ENCODE data around the gene CTNNA3. TPM values are rescaled to one million over a fixed set of nuclear protein-coding genes. Genes with fewer than 3 reads are reported as not detected.

The CTNNA3 gene
- total RNA-seq, 1 experiment from 2014 or later = not detected

DNA sequence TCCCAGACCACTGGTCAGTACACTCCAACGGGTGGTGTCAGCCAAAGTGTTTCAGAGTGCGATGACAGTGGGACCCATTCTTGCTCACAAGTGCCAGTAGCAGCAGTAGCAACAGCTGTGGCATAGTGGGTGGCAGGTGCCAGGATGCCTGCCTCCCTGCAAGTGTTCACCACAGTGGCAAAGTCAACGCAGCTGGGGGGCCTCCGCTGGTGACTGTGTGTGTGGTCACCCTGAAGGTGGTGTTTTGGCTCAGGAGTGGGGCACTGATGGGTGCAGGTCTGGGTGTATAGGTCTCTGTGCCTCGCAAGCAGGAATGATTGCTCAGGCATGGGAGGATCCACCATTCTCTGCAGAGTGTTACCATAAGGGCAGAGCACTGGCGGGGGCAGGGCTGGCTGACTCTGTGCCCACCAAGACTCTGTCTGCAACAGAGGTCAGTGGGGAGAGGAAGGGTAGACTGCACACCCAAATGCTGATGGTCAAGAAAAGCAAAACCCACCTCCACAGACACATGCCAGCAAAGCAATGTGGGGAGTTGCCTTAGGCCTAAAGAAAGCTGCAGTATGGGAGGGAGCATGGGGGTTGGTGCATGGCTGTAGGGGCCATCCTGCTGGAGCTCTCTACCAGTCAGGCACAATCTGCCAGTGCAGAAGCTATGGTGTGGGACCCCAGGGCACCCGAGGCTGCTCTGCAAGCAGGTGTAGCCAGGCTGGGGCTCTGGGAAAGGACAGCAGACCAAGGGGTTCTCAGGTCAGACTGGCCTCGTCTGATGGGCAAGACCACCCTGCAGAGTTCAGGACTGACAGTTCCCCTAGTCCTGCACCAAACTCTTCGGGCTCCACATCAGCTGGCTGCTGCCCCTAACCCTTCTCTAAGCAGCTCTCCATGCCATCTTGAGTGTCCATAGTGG is 368.1 kb downstream of the CTNNA3 start:
- DNase-seq (ENCODE audit: low read depth) = no peak

DNA sequence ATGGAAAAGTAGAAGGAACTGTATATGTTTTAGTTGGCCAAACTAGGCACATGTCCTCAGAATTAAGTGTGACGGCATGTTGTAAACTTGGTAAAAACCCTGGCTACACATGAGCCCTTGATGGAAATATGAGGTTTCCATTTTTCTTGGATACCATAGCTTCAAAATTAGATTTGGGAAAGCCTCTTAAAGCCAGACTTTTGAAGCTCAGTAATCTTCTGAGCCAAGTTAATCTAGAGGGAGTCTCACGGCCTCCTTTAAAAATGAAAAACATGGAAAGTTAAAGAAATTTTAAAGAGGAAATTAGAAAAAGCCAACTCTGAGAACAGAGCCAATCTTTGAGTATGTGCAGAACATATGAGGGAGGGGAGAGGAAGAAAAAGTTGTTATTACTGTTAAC is 376.0 kb downstream of the CTNNA3 start:
- no peak for DNase-seq (ENCODE audit: low read depth)

DNA sequence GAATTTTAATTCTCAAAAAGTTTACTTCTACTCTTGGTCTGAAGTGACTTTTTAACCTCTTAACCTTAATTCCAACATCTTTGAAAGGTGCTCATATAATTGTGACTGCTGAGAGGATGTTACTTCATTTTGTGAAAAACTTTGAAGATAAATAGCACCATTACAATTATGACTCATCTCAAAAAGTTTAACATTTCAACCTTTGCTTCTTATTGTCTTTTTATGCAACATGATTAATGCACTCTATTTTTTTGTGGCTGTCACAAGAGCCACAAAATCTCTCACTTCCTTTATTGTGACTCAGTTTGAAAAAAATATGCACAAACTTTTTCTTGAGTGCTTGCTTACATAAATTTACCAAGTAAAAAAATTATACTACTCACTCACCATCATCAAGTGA is 387.1 kb downstream of the CTNNA3 start:
- no peak for DNase-seq (ENCODE audit: low read depth)

DNA sequence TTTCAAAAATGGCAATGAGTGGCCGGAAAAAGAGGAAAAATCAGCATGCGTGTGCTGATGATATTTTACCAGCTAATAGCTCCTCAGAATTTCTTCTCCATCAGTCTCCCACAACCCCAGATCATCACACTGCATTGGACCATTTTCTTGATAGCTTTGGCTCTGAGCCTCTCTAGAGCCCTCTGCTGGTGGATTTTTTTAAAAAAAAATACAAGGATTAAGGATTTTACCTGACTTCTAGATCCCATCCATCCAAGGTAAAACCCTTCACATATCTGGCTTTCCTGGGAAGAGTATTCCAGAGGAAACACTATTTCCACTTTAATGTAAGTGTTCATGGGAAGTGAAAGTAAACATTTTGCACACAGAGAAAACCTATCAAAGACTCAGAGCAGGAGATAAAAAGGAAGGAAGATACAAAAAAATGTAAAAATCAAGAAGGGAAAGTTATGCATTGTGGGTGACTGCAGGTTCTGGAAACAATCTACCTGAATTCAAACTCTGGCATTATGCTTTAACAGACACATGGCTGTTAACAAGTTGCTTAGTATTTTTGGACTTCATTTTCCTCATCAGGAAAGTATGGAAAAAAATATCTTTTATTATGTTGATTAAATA is 389.3 kb downstream of the CTNNA3 start:
- DNase-seq (ENCODE audit: low read depth) = no peak

DNA sequence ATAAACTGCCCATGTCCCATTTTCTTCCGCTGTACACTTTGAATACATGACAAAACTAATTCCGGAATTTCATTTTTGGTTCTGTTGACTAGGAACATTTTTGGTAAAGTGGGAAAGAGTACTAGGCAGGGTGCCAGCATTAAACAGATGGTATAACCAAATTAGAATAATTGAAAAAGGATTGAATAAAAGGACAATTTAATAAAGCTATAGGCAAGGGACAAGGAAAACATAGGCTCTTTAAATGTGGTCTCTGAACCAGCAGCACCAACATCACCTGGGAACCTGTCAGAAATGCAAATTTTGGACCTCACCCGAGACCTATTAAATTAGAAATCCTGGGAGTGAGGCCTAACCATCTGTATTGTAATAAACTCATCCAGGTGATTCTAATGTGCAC is 393.3 kb downstream of the CTNNA3 start:
- no peak for DNase-seq (ENCODE audit: low read depth)

DNA sequence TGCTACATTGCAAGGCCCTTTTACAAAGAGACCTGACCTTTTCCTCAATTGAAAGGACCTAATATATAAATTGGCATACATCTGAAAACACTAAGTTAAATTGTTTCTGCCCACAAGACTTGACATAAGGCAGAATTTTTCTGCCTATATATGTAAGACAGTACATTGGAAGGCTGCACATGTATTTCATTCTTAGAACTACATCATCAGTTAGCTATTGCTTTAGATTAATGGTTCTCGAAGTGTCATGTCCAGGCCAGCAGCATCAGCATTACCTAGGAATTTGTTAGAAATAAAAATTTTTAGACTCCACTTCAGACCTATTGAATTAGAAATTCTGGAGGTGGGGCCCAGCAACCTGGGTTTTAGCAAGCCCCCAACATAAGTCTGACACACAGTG is 396.2 kb downstream of the CTNNA3 start:
- DNase-seq (ENCODE audit: low read depth) = no peak

DNA sequence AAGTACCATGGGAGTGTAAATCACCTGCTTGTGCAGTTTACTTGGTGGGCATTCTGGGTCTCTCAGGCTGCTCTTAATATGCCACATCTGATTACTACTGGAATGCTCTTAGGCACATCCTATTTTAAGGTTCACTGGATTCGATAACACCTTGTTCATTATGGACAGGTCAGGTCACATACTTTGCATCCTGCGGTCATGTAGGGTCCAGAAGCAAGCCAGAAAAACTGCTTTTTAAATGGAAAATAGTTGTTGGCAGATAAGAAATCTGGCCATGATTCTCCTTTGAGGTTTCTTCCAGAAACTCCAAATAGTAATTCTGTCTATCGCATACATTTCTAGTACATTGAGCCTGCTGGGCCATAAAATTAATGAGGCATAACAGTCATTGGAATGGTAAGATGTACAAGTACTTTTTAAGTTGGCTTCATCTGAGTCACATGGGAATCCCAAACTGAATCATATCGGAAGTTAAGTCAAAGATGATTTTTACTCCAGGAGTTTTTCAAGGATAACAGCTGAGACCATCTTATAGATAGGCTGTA is 398.3 kb downstream of the CTNNA3 start:
- no peak for DNase-seq (ENCODE audit: low read depth)

DNA sequence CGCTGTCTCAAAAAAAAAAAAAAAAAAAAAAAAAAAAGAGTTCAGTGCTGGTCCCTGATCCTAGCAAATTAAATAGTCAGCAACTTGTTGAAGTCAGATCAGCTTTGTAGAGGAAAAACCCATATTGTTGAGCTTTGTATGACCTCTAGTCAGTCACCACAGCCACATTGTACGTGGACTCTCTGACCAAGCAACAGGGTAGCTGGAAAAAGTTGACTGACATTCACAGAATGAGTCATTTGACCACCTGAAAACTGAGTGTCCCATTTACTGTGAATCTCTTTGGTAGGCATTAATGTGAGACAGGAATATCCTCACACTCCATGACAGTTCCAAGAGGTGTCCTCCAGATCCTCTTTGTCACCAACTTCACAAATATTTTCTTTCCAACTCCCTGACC is 399.1 kb downstream of the CTNNA3 start:
- no peak for DNase-seq (ENCODE audit: low read depth)

DNA sequence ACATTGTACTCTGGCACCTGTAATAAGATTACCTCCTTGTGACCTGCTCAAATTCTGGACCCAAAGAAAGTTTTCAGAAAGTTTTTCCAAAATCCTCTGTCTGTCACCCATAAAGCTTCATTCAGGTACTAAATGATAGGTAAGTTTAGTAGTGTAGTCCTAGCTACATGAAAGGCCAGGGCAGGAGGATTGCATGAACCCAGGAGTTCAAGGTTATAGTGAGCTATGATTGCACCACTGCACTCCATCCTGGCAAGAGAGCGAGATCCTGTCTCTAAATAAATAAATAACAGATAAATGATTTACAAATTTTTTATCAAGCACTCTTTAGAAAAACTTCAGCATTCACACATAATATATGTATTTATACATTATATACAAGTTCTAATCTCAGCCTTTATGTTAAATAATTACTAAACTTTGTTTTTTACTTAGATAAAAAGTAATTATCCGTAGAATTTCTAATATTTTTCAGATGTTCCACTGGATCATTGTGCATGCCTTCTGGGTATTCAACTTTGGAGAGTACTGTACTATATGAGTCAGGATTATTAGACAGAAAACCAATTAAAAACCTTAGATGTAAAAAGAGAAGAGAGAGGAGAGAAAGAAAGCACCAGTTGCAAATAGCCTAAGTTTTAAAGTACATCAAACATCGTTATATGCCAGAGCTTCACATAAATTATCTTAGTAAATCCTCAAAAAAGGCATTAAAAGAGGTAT is 407.1 kb downstream of the CTNNA3 start:
- DNase-seq (ENCODE audit: low read depth) = no peak

DNA sequence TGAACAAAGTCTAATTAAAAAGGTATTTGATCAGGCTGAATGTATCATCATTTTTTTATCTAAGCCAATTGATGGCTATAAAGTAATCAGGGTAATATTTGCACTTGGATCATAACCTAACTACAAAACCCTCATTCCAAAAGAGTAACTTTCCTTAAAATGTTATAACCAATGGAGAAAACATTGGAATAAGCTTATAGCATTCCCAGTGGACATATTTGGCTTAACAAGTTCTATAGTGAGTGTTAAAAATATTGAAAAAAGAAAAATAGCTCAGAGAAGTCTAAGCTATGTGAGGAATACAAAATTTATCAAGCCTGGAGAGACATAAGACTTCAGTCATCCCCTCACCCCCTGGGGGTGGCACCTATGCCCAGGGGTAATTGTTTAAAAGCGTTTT is 411.4 kb downstream of the CTNNA3 start:
- no peak for DNase-seq (ENCODE audit: low read depth)

DNA sequence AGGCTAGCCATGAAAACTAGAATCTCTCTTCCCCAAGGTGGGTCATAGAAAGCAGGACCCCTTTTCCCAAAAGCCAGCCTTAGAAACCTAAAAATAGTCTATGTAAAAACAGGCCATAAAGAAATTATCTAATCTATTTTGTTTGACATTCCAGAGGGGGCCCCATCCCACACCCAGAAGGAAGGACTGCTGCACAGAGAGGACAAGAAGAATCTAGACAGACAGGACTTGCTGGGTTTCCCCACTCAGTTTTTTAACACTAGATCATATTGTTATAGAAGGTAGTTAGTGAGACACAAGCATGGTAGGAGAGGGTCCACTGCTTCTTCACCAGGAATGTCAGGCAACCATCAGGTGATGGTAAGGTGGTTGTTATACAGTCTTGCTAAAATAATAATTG is 413.1 kb downstream of the CTNNA3 start:
- no peak for DNase-seq (ENCODE audit: low read depth)

DNA sequence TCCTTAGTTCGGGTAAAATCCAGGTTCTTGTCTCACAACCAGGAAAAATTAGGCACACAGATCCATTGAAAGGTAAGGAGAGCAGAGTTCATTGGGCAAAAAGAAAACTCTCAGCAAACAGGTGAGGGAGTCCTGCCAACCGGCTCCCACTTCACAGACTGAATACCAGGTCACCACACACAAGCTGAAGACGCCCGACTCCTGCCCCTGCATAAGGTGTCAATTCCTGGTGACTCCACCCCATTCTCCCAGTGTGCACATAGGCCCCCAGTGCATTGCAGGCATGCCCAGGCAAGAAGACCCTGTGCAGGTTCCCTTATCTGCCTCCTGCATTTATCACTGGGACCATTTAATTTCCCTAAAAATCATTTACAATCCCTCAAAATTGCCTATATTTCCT is 415.6 kb downstream of the CTNNA3 start:
- no peak for DNase-seq (ENCODE audit: low read depth)

DNA sequence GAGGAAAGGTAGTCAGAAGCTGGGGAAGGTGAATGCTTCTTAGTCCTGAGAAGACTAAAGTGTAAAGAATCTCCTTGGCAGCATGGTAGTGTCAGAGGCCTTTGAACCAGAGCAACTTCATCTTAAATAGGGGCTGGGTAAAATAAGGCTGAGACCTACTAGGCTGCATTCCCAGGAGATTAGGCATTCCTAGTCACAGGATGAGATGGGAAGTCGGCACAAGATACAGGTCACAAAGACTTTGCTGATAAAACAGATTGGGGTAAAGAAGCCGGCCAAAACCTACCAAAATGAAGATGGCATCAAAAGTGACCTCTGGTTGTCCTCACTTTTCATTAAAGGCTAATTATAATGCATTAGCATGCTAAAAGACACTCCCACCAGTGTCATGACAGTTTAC is 418.6 kb downstream of the CTNNA3 start:
- DNase-seq (ENCODE audit: low read depth) = no peak

DNA sequence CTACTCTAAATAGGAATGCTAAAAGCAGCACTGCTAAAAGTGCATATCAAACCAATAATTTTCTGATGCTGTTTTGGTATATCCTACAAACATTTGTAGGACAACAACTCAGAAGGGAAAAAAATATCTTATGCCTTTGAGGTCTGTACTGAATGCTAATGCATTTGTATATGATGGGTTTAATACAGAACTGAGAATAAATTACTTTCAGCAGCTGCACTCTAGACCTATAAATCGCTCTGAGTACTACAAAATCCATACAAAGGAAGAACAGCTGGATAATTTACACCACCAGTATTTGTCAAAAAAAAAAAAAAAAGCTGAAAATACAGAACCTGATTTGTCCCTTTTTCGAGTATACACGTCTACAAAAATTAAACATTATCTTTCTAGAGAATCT is 426.2 kb downstream of the CTNNA3 start:
- no peak for DNase-seq (ENCODE audit: low read depth)

DNA sequence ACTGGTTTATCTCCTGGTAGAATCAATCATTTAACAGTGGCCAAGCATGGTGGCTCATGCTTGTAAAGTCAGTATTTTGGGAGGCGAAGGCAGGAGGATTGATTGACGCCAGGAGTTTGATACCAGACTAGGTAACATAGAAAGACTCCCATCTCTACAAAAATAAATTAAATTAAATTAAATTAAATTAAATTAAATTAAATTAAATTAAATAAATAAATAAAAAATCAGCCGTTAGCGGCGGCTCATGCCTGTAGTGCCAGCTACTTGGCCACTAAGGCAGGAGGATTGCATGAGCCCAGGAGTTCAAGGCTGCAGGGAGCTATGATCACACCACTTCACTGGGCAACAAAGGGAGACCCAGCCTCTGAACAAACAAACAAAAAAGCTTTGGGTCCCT is 427.8 kb downstream of the CTNNA3 start:
- no peak for DNase-seq (ENCODE audit: low read depth)

DNA sequence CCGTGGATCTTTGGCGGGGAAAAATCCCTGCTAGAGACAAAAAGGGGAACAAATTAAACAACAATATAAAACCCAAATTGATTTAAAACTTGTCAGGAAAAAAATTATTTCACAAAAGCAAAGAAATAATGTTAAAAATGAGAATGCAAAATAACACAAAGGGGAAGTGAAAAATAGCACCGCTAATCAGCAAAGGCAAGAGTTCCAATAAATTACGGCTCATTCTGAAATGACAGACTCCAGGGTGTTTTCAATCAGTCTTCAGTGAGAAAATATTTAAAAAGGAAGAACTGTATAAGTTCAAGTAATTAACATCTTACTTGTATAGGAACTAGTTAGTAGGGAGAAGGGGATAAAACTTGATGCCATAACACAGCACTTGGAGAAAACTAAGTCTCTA is 433.3 kb downstream of the CTNNA3 start:
- DNase-seq (ENCODE audit: low read depth) = no peak

DNA sequence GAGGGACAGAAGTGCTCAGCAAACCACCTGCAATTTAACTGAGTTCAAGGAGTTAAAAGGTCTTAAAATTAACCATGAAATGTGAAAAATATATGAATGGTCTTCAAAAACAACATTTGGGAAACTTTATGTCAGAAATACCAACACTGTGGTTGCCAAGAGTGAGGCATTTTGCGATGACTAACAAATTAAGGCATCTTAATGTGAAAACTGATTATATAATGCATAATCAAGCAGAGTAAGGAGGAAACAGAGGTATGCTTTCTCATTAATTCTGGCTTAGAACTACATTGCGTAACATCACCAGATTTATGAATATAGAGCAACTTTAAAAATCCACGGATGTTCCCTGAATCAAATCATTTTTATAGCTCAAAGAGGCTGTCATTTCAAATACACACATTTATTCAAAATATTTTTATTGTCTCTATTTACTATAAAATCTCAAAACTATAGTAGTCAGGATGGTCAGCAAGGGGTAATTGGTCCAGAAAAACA is 434.6 kb downstream of the CTNNA3 start:
- DNase-seq (ENCODE audit: low read depth) = no peak

DNA sequence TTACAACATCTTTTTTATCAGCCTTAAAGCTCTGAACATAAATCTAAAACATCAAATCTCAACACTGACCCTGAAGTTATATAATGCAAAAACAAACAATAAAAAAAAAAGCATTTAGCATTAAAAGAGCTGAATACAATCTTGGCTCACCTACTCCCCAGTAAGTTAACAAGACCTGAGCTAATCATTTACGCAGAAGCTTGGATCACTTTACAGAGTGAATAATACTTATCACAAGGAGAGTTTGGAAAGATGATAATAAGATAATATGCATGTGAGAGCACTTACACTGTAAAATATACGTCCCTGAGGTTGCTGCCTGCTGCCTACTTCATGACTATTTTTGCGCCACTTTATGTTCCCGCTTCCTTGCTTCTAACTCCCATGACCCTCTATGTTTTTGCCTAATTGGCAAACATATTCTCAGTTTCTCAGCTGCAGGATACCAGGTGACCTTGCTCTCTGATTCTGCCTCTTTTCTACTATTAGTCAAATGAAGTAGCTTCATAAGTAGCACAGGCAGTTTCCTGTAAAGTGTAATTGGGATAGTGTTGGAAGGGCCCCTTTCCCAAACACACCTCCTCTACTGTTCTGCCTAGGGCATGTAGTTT is 436.6 kb downstream of the CTNNA3 start:
- no peak for DNase-seq (ENCODE audit: low read depth)

DNA sequence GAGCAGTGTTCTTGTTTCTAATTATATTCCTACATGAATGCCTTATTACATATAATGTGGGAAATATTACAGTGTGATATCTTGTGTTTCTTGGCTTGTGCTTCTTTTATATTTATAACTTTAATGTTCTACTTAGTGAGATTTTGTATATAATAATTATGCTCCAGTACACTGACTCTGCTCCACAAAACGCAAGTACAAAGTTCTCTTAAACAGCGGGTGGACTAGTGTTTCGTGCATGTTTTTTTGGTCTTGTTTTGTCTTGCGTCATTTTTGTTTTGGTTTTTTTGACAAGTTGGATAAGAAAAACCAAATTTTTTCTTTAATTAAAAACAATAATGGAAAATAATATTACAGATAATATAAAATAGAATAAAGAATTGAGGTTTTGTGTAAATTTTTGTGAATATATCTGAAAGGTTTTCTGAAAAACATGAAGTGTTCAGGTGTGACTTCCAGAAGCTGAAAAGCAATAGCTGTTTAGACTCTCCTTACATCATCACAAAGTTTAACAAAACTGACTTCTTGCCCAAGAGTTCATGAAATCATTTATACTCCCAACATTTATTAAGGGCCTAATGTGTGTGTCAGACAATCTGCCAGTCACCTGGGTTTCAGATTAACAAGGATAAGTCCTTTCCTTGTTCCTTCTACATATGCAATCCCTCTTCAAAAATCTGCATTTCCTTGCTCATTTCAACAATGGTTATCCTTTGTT is 438.4 kb downstream of the CTNNA3 start:
- DNase-seq (ENCODE audit: low read depth) = no peak

DNA sequence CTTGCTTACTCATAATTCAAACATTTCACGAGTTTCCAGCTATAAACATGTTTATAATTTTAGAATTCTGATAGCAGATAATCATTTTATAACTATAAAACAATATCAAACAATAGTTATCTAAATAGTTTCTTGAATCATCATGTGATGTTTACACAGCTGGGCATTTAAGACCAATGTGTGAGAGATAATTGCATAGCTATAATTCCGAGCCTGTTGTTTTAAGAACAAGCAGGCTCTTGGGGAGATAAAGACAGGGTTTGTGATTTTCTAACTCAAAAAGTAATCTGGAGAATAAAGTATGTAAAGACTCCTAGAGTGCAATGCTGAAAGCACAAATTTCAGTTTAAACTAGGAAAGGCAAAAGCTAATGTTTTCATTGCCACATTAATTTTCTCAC is 439.0 kb downstream of the CTNNA3 start:
- no peak for DNase-seq (ENCODE audit: low read depth)

DNA sequence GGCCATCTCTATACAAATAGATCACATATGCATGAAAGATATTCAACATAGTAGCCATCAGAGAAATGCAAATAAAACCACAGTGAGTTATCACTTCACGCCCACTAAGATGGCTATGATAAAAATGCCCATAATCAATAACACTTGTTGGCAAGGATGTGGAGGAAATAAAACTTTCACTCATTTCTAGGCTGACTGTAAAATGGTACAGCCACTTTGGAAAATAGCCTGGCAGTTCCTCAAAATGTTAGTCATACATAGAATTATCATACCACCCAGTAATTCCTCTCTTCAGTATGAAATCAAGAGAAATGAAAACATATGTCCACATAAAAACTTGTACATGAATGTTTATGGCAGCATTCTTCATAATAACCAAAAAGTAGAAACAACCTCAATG is 445.3 kb downstream of the CTNNA3 start:
- DNase-seq (ENCODE audit: low read depth) = no peak
